GM19468 (cell line): ENCODE data around the gene BCAS3.

Experiments used
- ATAC-seq: cut with Tn5 transposase; IDR thresholded peaks from one replicate; pipeline ENCODE4 v1.9.1; 2021; ENCODE audit warnings: mild to moderate bottlenecking, moderate library complexity, moderate number of reproducible peaks; ENCODE audit not compliant: unreplicated experiment; ENCODE audit errors: extremely low read depth

The BCAS3 gene

GRCh38 chr17:61168506-61168905 is 490.9 kb downstream of the BCAS3 start:
- ATAC-seq: no peak

- no peak for ATAC-seq
These were observed 496.7 kb downstream of the BCAS3 start for GRCh38 chr17:61174310-61174709.

GRCh38 chr17:61175298-61176142 is 497.9 kb downstream of the BCAS3 start:
- ATAC-seq: no peak

- no peak for ATAC-seq
These were observed 499.7 kb downstream of the BCAS3 start for GRCh38 chr17:61177351-61177750.

GRCh38 chr17:61178284-61178683 is 500.6 kb downstream of the BCAS3 start:
- ATAC-seq: no peak

GRCh38 chr17:61179380-61179806 is 501.7 kb downstream of the BCAS3 start:
- ATAC-seq: no peak

- ATAC-seq: no peak
These were observed 506.1 kb downstream of the BCAS3 start for GRCh38 chr17:61183793-61184192.

GRCh38 chr17:61185385-61185784 is 507.7 kb downstream of the BCAS3 start:
- ATAC-seq: no peak

GRCh38 chr17:61187038-61187437 is 509.4 kb downstream of the BCAS3 start:
- ATAC-seq: no peak

- ATAC-seq: no peak
These were observed 510.4 kb downstream of the BCAS3 start for GRCh38 chr17:61188081-61188480.

GRCh38 chr17:61189968-61190367 is 512.3 kb downstream of the BCAS3 start:
- ATAC-seq: no peak

GRCh38 chr17:61196302-61196704 is 518.7 kb downstream of the BCAS3 start:
- ATAC-seq: no peak

- no peak for ATAC-seq
These were observed 519.1 kb downstream of the BCAS3 start for GRCh38 chr17:61196799-61197198.

- no peak for ATAC-seq
These were observed 522.0 kb downstream of the BCAS3 start for GRCh38 chr17:61199431-61200338.

- ATAC-seq: no peak
These were observed 522.7 kb downstream of the BCAS3 start for GRCh38 chr17:61200339-61200715.

GRCh38 chr17:61201211-61201610 is 523.6 kb downstream of the BCAS3 start:
- ATAC-seq: no peak

GRCh38 chr17:61202564-61202963 is 524.9 kb downstream of the BCAS3 start:
- ATAC-seq: no peak

- no peak for ATAC-seq
These were observed 526.0 kb downstream of the BCAS3 start for GRCh38 chr17:61203671-61204131.

- ATAC-seq: no peak
These were observed 526.8 kb downstream of the BCAS3 start for GRCh38 chr17:61204456-61204855.

- ATAC-seq: no peak
These were observed 527.8 kb downstream of the BCAS3 start for GRCh38 chr17:61205401-61205800.

- no peak for ATAC-seq
These were observed 528.3 kb downstream of the BCAS3 start for GRCh38 chr17:61205931-61206330.
